Breast epithelium (tissue), 3 donors: ENCODE results near the gene SIGLEC11.

Source experiments
- CTCF ChIP-seq, 3 donors: fragments of 450-650 bp; IDR thresholded peaks; one replicate each; pipeline ENCODE4 v1.5.1; 2016 to 2017; ENCODE audit warnings: antibody characterized with exemption in 3 of 3, mild to moderate bottlenecking in 3 of 3, moderate library complexity in 3 of 3
- POLR2A ChIP-seq: fragments of 450-650 bp; IDR thresholded peaks from one replicate; pipeline ENCODE4 v1.6.1; 2016; ENCODE audit warnings: antibody characterized with exemption, mild to moderate bottlenecking, moderate library complexity
- POLR2AphosphoS5 ChIP-seq, 3 donors: sonication (generic); formaldehyde crosslinking; IDR thresholded peaks; one replicate each; pipeline ENCODE4 v1.6.1; 2017; ENCODE audit warnings: antibody characterized with exemption in 3 of 3

DNA sequence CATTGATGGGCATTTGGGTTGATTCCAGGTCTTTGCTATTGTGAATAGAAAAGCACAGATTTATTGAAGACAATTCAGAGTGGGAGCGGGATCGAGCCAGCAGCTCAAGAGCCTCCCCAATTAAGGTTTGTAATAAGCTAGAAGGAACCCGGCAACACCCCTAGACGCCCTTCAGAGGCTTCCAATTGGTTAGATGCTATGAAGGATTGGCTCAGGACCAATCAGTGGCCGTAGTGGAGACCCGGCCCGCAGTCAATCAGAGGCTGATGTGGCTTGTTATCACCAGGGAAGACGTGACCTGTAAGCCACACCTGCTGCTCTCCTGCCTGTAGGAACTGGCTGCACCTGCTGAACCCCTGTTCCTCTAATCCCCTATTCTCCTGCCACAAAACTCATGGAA is 14.6 kb downstream of the SIGLEC11 start:
- TF ChIP-seq CTCF (IDR thresholded peaks at IDR 0.05) (no peak), POLR2AphosphoS5 (IDR thresholded peaks at IDR 0.05) (no peak), POLR2A (no peak)
